GM18519 (cell line): ENCODE data around the gene FBXW5.

ENCODE experiments used
- ATAC-seq: cut with Tn5 transposase; IDR thresholded peaks from one replicate; pipeline ENCODE4 v1.9.1; 2021; ENCODE audit warnings: mild to moderate bottlenecking, moderate library complexity; ENCODE audit not compliant: unreplicated experiment, low FRiP score

The FBXW5 gene

DNA sequence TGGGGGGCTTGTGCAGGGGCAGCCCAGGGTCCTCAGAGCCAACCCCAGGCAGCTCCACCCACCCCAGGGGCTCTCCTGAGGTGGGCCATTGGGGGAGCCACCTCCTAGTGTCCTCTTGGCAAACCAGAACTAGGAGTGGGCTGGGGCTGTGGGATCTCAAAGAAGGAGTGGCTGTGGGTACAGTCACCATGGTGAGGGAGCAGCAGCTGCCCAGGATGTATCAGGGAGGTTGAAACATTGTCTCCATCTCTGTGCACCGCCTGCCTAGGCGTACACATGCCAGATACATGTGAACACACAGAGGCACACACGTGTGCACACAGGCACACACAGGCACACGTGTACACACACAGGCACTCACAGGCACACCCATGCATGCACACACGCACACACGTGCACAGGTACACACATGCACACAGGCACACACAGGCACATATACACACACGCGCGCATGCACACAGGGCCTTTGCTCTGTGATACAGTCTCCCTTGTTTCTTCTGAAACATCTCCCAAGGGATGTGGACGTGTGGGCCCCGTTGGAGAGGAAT, 18.2 kb upstream of the FBXW5 start:
- no peak for ATAC-seq

- ATAC-seq = no peak
Measured at GRCh38 chr9:136962163-136962562, 17.6 kb upstream of the FBXW5 start.

DNA sequence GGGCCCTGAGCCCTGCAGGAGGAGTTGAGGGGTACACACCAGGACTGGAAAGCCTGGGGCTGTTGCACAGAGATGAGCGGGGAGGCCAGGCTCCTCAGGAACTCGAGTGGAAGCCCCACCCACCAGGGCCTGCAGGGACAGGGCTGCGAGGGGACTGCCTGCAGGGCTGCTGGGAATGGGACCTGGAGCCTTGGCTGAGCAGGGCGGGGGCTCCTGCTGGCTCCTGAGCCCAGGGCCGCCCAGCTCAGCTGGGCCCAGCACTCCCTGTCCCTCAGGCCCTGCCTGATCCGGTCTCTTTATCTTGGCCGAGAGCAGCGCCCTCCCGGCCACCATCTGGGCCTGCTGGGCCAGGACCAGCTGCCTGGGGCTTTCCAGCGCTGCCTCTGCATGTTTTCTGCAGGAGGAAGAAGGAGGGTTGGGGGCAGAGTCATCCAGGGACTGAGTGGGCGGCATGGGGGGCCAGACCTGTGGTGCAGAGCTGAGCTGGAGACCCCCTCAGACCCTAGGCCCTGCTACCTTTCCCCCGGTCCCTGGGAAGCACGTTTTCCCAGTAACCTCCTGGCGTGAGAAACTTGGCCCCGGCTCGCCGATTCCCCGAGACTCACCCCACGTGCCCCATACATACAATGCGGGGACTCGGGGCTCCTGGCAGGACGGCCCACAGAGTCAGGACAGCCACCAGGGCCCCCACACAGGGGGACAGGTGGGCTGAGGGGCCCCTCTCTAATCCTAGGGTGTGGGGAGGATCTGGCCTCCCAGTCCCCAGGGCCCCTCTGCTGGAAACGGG, 16.9 kb upstream of the FBXW5 start:
- no peak for ATAC-seq

DNA sequence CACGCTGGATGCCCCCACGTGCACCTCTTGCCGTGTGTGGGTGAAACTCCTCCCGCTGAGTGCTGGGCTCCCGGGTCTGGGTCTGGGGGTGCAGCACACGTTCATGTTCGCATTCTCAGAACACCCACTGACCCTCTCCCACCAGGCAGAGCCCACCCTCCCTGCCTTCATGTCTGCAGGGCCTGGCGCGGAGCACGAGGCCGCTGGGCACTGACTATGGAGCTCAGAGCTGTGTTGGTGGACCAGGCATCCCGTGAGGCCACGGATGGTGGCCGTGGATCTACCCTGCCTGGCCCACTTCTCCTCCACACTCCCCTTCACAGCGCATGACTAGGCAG, 16.4 kb upstream of the FBXW5 start:
- no peak for ATAC-seq

DNA sequence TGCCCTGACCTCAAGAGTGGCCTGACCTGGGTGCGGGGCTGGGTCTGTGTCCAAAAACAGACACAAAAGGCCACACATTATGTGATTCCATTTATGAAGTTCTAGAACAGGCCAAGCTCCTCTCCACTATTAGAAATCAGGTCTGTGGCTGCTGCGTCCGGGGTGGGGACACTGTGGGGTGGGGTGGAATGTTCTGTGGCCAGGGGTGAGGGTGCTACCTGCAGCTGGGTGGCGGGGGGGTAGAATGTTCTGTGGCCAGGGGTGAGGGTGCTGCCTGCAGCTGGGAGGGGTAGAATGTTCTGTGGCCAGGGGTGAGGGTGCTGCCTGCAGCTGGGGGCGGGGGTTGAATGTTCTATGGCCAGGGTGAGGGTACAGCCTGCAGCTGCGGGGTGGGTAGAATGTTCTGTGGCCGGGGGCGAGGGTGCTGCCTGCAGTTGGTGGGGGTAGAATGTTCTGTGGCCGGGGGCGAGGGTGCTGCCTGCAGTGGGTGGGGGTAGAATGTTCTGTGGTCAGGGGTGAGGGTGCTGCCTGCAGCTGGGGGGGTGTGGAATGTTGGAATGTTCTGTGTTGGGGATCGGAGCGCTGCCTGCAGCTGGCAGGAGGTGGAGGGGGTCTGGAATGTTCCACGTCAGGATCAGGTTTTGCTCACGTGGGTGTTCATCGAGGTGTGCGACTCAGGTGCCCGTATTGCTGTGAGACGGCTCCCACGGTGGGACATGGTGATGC, 15.8 kb upstream of the FBXW5 start:
- no peak for ATAC-seq

- ATAC-seq = no peak
Measured at GRCh38 chr9:136958898-136959850, 14.6 kb upstream of the FBXW5 start.

- no peak for ATAC-seq
Measured at GRCh38 chr9:136958473-136958872, 13.9 kb upstream of the FBXW5 start.

DNA sequence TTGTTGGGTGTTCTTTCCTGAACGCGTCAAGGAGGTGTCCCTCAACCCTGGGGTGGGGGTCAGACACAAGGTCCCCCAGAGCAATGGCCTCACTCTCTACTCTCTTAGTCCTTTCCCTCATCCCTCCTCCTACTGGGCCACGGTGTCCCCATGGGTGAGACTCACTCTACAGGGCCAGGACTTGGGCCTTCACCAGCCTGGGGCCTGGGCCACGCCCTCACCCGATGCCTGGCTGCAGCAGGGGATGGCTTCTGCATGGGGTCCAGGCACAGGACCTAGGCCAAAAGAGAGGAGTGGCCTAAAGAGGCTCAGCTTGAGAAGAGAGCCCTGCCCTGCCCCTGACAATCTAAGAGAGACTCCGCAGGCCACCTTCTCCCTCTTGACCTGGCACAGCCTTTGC, 13.4 kb upstream of the FBXW5 start:
- no peak for ATAC-seq

DNA sequence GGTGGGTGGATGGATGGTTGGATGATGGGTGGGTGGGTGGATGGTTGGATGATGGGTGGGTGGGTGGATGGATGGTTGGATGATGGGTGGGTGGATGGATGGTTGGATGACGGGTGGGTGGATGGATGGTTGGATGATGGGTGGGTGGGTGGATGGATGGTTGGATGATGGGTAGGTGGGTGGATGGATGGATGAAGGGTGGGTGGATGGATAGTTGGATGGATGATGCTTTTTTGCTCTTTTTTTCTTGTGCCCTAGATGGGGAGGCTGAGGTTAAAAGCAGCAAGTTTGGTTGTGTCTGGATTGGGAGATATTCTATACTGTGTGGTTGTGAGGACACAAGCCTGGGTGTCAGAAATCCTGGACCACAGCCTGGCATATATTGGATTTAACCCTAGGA, 12.9 kb upstream of the FBXW5 start:
- no peak for ATAC-seq

- ATAC-seq = no peak
Measured at GRCh38 chr9:136956604-136957003, 12.1 kb upstream of the FBXW5 start.

GRCh38 chr9:136955943-136956335, 11.4 kb upstream of the FBXW5 start:
- ATAC-seq = no peak

DNA sequence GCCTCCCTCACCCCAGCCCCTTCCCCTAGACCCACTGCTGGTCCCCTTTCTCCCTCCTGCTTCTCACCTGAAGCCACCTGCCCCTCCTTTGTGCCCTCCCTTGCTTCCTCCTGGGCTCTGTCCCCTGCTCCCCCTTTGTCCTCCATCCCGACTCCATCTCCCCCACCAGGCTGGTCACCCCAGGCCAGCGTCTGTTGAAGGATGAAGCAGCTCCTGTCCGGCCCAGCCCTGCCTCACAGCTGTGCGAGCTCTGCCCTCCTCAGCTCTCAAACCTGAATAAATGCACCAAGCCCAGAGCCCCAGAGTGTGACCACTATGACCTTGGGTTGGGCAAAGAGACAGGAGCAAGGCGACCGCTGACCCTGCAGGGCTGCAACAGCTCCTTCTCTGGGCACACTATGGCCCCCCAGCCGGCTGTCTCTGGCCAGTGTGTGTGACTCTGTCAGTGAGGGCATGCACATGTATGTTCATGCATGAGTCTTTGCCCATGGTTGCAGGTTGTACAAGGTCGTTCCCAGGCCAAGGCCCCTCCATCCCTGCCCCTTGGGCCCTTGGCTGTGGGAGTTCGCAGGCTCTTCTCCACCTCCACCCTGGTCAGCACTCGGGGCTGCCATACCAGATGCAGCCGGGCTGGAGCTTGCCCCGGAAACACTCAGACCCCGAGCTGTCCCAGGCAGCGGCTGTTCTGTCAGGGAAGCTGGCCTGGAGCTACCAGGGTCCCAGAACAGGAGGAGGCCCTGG, 10.8 kb upstream of the FBXW5 start:
- ATAC-seq = no peak

GRCh38 chr9:136954270-136955083, 9.9 kb upstream of the FBXW5 start:
- no peak for ATAC-seq

- no peak for ATAC-seq
Measured at GRCh38 chr9:136953771-136954269, 9.3 kb upstream of the FBXW5 start.

DNA sequence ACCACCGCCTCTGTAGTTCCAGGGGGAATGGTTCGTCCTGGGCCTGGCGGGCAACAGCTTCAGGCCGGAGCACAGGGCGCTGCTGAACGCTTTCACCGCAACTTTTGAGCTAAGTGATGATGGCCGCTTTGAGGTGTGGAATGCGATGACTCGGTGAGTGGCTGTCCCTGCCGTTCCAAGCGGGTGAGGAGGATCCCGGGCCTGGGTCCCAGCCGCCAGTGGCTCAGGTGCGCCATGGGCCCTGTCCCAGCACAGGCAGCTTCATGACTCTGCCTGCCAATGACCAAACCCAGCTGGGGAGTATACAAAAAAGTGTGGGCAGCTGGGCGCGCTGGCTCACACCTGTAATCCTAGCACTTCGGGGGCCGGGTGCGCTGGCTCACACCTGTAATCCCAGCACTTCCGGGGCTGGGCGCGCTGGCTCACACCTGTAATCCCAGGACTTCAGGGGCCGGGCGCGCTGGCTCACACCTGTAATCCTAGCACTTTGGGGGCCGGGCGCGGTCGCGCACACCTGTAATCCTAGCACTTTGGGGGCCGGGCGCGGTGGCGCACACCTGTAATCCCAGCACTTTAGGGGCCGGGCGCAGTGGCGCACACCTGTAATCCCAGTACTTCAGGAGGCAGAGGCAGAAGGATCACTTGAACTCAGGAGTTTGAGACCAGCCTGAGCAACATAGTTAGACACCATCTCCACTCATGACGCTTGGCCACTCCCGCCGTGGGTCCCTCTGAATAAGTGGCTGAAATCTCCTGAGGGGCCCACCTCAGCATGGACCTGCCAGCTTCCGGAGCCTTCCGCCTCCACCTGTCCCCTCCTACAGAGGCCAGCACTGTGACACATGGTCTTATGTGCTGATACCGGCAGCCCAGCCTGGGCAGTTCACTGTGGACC, 8.6 kb upstream of the FBXW5 start:
- ATAC-seq = no peak

DNA sequence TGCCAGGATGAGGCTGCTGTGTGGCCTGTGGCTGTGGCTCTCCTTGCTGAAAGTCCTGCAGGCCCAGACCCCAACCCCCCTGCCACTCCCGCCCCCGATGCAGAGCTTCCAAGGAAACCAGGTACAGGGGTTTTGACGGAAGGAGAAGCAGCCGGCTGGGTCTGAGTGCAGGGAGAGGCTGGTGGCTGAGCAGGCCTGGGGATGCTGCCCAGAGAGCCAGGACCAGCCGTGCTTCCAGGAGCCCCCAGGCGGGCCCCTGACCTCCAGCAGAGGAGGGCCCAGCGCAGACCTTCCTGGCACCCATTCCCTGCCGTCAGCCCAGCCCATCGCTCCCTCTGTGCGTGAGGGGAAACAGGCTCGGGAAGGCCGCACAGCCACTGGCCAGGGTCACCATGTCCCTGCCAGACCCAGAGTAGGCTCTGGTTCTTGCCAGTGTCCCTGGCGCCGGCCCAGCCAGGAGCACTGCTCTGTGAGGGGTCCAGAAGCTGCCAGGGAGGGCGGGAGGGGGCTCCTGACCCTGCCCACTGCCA, 7.8 kb upstream of the FBXW5 start:
- ATAC-seq = no peak

DNA sequence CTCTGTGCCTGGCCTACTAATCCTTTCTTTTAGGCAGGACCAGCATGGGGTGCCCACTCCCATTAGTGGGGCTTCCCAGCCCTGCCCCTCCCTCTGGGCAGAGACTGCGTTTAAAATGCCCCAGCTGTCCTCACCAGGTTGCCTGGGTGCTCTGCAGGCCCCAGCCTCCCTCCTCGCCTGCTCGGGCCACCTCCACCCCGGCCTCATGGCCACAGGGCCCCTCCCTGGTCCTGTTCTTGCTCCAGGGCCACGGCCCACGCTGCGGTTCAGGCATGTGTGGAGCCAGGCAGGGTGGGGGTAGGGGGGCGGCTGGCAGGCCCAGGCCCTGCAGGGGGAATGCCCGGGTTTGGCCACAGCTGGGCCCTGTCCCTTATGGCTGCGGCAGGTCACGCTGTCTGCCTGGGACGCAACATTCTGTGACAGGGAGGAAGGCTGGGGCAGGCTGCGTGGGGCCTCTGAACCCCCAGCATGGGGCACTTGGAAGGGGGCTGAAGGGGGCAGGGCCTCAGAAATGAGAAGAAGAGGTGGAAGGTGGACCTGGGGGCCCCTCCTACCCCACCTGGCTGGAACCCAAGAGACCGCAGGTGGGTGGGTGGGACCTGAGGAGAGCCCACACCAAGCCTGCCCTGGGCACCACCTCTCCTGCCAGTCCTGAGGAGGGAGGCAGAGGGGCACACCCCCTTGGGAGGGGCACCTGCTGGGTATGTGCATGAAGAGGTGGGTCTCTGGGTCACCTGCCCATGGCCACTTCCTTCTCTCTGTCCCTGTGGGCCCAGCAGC, 7.2 kb upstream of the FBXW5 start, which contains the start of gene LCN12:
Gene LCN12, plus strand, starts transcription at position 733 of the 780 bp plus-strand sequence. CDS start 55 bp downstream, outside the sequence.
- ATAC-seq = no peak
